ENCODE results near the gene PPFIBP2.

The PPFIBP2 gene

DNA sequence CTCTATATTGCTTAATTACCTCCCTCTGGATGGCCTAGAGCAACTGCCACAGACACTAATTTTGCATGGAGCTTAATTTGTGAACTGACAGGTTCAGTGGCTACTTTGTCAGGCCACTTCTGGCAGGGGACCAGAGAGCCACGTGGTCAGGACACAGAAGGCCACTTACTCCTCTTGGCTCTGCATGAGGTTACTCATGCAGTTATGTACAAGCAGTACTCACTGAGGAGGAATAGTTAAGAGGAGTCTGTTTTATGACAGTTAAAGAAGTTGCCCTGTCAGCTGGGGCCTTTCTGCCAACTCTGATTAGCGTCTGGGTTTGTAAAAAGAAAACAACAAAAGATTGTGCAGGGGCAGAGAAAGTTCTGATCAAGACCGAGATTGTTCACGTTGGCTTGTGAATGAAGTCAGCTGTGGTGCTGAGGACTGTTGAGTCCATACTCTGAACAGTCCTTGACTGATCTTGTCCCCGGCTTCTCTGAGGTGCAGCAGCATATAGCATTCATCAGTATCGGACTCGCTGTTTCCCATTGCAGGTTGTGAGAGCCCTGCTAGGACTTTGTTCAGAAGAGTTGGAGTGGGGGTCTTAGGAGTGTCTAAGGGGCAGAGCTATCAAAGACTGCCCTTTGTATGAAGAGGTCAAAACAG lies 41.4 kb downstream of the PPFIBP2 start:
- DNase-seq = no peak

DNA sequence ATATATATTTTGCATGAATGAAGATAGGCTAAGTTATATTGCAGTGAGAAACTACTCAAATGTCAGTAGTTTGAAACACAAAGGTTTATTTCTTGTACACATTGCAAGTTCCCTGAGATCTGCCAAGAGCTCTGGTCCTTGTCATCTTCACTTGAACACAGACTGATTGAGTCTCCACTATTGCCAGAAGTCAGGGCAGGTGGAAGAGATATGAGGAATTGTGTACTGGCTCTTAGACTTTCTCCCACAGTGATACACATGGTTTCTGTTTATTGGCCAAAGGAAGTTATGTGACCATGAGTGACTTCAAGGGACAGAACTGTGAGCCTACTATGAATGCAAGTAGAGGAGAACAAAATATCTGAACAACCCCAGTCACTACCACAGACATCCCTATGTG lies 44.2 kb downstream of the PPFIBP2 start:
- no peak for DNase-seq

DNA sequence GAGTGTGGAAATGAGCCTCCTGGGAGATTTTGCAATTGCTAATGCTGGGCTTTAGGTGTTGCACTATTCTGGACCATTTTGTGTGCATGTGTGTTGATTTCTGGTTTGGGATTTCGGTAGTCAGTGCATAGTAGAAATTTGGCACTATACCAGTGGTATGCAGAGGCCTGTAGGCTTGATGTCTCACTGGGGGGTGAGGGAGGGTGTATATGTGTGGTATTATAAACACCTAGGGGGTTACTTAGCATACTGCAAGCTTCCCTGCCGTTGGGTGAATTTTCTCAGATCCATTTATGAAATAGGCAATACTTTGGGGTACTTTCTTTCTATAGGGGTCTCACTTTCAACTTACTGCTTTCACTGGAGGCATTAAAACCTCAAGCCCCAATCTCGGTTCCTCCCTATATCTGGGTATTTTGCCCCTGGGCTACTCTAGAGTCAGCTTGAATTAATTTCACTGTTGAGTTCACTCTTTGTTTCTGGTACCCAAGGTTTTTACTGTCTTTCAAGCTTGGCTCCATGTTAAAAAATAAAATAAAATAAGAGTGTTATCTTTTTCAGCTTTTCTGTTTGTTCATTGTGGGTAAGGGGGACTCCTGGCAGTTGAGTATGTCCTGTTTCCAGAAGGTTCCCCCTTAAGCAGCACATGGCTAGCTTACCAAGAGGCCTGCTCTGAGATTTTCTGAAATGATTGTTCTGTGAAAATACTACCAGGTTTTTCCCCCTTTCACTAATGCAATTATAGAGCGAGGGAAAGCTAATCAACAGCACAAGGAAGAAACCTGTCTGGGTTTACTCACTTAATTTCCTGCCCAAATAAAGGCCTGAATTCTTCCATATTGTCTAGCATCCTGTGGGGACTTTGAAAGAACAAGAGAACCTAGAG lies 45.8 kb downstream of the PPFIBP2 start:
- no peak for DNase-seq

DNA sequence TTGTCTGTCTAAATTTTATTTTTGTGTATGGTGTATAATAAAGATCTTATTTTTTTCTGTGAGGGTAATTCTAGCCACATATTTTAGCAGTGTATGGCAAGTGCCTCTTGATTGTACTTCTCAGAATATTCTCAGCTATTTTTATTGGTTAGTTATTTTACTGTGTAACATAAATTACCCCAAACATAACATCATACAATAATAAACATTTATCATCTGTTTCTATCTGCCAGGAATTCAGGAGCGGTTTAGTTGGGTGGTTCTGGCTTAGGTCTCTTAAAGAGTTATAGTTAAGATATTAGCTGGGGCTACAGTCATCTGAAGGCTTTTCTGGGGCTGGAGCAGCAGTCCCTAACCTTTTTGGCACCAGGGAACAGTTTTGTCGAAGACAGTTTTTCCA lies 47.8 kb downstream of the PPFIBP2 start:
- DNase-seq = no peak

DNA sequence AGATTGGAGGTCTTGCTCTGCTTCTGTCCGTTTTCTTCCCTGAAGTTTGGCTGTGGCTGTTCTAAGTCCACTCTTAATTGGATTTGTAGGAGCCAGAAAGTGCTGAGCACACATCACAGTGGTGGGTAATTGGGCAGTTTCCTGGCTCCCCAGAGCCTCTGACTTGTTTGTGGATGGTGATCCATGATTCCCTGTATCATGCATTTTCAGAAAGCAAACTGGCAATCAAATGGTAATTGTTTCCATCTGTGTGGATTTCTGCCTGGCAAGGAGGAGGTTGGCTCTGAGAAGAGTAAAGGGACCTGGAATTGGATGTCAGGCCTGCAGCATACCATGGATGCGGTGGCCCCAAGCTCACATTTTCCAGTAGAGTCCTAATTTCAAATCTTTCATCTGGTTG lies 49.5 kb downstream of the PPFIBP2 start:
- no peak for DNase-seq

DNA sequence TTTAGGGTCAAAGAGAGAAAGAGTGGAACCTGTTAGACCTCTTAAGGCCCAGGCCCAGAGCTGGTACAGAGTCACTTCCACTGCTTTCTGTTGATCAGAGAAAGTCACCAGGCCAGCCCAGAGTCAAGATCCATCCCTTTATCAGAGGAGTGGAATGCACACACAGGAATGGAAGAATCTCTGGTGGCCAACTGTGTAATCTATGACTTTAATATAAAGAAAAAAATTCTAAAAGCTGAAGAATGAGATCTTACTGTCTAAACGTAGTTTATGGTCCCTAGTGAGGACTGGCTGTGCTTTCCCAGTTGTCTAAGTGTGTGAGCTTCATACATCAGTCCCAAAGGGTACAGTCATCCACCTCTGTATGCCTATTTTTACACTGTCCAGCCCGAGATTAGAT lies 51.0 kb downstream of the PPFIBP2 start:
- DNase-seq = no peak

DNA sequence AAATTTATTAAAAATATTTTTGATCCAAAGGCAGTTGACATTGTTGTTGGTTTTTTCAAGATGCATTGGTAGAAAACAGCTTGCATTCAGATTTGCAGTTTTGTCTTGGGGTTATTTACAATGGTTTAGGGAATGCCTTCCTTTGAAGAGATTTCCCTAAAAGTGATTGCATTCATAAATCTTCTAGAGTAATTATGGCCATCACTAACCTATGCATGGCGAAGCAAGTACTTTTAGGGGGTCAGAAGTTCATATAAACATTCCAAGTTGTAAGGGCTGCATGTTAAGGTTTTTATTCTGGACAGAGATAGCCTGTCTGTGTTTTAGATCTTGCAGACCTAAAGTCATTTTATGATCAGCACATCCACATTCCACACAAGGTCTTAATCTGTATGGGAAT lies 53.5 kb downstream of the PPFIBP2 start:
- DNase-seq = no peak

DNA sequence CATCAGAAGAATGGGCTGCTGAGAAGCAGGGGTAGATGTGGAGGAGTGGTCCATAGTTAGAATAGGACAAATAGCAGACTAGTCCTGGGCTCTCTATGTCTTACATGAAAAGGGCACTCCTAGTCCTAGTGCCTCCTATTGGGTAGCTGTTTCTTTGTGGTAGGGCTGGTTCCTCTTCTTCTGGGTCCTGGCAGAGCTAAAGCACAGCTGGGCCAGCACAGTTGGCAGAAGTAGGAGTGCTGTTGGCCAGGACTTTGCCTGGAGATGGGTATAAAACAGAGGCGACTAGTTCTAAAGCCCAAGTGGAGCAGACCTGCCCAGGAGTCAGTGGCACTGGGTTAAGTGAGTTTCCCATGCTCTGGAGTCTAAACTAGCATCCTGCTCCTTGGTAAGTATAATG lies 55.2 kb downstream of the PPFIBP2 start:
- peak; percentile 3 for DNase-seq

DNA sequence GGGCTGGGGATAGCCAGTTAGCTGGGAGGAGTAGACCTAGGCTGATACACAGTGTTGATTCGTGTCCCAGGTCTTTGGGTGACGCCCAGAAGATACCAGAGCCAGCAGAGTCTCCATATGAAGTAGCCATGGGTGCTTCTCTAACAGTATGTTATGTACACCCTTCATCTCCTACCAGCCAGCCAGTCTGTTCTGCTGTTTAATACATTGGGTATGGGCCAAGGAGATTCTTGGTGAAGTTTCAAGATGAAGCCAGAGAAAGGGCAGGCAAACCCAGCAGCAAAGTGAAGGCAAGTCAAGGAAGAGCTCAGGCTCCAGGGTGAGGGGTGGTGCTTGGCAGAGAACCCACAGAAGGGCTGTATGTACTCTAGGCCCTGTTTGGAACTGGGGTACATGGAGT lies 56.4 kb downstream of the PPFIBP2 start:
- DNase-seq = no peak

DNA sequence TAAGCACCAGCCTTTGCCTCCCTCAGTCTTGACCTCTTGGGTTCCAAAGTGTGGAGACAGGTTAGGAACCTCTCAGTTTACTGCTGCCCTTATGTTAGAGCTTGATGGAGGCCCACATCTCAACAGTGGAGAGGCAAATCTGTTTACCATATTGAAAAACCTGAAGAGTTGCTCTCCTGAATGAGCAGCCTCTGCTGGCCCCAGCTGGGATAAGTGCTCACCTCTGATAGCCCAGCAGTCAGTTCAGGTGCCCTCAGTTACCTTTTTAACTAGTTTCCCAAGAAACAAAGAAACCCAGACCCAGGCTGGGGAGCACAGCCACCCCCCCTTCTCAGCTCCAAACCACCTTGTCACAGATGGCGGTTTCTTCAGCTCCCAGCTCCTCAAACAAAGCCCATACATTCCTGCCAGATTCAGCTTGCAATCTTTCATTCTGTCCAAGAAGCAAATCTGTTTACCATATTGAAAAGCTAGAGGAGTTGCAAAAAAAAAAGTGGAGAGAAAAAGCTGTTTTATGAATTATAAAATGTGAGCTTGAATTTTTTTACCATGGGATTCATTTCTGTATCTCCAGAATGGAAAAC lies 57.2 kb downstream of the PPFIBP2 start:
- DNase-seq = no peak

DNA sequence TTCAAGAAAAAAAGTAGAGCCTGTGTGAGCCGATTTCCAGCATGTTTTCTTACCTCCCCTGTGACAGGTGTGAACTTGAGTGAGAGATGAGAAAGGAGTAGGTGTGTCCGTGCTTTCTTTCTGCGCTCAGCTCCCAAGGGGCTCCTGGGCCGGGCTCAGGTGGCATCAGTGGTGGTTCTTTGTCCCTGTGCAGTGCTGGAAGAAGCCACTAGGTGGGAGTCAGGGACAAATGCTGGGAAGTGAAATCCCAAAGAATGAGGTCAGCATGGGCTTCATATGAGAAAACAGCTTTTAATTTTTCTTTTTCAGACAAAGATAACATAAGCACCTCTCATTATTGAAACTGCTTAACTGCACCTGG lies 57.8 kb downstream of the PPFIBP2 start:
- peak; percentile 23 for DNase-seq

DNA sequence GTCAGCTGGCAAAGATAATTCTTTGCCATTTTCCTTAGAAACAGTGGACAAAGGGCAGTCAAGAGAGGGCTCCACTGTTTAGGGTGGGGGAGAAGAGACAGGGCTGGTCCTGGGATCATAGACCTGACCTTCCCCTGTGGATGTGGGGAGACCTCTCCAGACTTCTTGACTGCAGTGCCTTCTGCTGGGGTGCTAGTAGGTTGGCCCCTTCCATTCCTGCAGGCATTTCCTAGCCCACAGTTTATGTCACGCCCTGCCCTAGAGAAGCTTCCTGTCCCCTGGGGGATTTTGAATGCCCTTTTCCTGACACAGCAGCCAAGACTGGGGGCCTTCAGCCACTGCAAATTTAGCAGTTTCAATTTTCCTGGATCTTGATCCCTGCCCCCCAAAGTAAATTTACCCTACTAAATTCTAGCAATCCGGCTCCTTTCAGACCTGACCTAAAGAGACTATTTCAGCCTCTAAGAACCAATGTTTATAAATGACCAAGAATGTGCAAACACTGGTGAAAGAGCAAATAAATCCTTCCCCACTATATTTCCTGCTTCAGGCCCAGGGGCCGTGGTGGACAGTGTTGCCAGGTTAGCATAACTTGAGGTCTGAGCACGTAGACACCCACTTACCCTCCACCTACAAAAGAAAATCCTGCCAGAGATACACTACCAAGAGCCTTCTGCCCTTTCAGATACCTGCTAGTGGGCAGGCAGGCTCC lies 58.4 kb downstream of the PPFIBP2 start:
- no peak for DNase-seq

DNA sequence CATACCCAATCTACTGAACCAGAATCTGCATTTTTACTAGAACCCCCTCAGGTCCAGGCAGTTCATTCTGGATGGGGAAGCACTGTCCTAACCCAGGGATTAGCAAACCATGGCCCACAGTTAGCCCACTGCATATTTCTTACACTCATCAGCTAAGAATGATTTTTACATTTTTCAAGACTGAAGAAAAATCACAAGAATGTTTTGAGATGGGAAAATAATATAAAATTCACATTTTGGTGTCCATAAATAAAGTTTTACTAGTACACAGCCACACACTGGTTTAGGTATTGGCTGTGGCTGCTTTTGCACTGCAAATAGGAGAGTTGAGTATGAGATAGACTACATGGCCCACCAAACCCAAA lies 59.4 kb downstream of the PPFIBP2 start:
- DNase-seq = no peak

DNA sequence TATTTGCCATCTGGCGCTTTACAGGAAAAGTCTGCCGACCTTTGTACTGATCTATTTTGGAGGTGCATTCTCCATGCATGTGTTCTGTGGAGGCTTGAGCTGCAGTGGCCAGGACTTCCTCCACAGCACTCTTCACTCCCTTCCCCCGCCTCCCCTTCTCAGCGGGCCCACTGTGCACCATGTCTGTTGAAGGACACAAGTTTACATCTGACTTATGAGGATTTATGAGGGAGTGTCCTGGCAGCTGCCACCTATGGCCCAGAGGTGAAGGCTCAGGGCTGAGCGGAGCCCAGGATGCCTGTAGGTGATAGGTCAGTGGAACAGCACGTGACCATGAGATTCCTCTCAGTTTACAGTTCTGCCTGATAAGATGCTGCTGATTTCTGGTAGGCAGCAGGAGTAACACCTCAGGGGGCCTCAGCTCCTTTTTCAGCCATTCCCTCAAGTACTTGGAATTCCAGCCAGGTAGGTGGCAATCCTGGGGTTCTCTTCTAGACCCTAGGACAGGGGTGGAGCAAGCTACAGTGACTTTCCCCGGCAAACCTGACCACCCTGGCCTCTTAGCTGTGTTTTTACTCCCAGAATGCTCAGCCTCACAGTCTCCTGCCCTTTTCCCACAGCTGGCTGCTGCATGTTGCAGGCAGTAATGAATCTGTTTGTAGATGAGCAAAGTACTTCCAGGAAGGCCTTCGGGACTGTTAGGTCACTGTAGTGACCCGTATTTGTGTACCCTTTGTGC lies 59.9 kb downstream of the PPFIBP2 start:
- DNase-seq = no peak

DNA sequence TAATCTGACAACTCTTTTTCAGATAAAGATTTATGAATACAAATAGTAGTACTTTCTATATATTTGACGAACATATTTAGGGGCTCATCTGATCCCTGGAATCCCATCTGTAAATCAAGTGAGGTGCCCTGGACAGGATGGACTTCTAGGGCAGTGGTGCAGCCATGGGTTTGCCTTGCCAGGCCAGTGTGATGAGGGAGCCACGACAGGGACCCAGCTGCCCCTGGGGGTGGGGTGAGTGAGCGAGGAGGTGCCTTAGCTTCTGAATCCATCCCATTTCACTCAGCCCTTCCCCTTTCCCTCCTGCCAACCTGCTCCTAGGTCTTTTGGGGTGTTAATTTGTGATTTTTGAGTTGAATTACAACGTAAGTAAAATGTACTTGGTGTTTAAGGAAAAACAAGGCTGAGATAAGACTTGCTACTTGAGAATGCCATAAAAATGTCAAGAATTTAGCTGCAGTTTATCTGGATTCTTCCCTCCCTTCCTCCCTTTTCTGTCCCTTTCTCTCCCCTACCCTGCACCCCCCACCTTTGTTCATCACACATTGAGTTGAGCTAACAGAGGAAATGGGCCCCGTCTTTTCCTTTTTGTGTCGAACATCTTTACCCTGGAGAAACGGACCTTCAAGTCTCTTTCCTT lies 60.8 kb downstream of the PPFIBP2 start:
- no peak for DNase-seq

DNA sequence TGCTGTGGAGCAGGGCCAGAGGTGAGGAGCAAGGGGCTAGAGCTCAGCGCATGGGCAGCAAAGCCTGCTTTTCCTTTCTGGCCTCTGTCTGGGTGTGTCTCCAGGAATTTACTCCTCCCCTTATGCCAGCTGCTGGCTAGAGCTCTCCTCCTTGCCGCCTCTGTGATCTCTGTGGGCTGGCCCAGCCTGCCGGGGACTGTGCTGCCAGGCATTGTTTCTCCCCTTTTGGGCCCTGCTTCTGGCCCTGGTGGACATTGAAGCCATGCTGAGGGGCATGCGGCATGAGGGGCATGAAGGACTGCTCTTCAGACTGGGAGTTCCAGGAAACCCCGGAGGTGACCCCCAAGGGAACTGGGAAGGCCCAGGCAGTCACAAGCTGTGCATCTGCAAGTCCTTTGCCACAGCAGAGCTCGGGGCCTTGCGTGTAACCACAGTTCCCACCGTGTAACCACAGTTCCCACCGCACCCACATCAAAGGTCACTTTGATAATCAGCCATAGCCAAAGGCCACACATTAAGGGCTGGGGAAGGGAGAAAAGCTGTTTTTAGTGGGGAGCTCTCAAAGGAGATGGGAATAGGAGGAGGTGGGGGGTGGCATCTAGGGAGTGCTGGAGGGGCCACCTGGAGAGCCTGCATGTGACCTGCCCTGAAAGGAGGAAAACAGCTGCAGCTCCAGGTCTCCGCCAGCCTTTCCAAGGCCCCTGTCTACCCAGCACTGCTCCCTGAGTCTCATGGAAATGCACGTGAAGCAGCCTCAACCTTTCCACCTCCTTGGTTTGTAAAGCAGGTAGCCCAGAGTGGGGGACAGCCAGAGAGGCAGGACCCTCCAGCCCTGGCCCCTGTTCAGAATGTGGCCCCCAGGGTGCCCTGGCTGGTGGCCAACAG lies 62.3 kb downstream of the PPFIBP2 start:
- peak; percentile 50 for DNase-seq

DNA sequence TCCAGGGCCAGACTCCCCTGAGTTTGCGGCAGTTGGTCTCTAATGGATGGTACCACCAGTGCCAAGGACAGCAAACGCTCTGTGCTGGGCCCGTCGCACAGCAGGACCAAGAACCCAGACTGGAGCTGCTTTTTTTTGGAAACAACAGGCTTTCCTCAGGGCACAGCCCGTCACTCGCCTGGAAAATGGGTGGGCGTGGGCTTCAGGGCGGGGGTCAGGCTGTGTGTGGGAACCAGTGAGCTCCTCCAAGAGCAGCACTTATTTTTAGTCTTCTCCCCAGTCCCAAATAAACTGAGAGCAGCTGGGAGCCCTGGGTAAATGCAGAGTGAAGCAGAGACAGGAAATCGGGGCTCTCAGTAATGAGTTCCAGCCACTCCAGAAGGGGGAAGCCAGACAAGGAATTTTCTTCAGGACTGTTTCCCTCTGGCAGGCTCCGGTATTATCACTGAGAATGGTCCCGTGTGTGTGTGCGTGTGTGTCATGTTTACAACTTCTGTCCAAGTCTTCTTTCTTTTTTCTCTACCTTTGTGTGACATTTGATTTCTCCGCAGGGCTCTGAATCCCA lies 63.0 kb downstream of the PPFIBP2 start:
- DNase-seq = no peak

DNA sequence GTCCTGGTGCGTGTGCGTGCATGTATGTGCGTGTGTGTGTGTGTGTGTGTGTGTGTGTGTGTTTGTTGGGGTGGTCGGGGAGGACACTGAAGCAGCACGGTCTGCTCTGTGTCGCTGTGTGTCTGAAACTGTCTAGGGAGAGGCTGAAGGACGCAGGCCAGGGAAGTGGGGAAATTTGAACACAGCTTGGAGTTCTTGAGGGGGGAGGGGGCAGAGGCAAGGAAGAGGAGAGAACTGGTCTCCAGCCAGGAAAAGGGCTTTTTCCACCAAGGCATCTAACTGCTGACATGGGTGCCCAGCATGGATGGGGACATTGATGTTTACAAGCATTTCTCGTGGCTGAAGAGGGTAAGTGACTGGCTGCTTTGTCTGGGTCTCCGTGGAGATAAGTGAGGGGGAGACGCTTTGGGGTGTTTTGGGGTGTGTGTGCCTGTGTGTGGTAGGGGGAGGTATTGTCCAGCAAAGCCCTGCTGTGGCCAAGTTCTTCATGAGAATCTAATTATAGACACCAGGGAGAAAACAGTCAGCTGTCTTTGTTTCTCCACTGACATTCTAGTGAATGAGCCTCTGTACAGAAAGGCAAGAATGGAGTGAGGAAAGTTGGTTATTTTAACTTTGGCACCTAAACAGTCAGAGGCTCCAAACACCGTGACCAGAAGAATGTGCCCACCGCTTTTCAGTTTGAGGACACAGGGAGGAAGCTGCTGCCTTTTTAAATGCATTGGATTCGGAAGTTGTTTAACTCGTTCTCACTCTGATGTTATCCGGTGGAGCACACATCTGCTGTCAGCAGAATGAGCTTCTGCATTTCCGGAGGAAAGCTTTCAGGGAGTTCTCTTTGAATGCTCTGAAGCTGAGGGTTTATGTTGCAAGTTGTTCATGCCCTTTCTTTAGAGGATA lies 63.7 kb downstream of the PPFIBP2 start:
- DNase-seq = peak; percentile 68

DNA sequence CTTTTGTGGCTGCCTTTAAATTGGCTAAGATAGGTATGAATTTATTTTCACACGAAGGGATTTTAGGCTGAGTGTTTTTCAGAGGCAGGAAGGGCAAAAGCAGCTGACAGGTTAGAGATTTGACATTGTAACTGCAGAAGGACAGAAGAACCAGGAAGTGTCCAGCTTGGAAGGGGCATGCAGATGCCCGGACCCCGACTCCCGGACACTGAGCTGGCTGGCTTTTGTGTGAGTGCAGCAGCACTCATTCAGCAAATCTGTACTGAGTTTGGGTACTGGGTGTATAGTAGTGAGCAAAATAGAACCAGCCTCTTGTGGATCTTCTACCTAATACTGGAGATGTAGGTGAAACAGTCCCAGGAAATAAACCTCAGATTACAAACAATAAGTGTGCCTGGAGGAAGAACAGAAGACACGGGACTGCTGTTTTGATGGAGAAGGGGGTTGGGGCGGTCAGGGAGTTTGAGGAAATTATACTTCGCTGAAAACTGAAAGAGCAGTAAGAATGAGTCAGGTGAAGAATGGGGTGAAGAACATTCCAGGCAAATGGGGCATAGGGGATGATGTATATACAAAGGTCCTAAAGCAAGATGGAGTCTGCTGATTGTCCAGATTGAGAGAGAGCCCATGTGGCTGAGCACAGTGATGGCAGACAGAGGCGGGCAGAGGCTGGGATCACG lies 64.6 kb downstream of the PPFIBP2 start:
- no peak for DNase-seq

Data from MV-4-11 (cell line).